ENCODE data around the gene RILP.

- TF ChIP-seq FOXM1 (IDR thresholded peaks at IDR 0.05; ENCODE audit: borderline replicate concordance): no peak
- no peak for TF ChIP-seq SP1 (IDR thresholded peaks at IDR 0.05)
- TF ChIP-seq ELF4 (IDR thresholded peaks at IDR 0.05): no peak
- TF ChIP-seq NFRKB (IDR thresholded peaks at IDR 0.05): no peak
- no peak for TF ChIP-seq L3MBTL2 (conservative IDR thresholded peaks at IDR 0.05)
- TF ChIP-seq HDGF (IDR thresholded peaks at IDR 0.05; ENCODE audit: borderline replicate concordance): no peak
- TF ChIP-seq TARDBP (IDR thresholded peaks at IDR 0.05): no peak
Observed at GRCh38 chr17:1608676-1609075, 41.0 kb downstream of the RILP start.

Measured in HEK293T (cell line).